ENCODE measurements around the gene UMAD1. TPM values are rescaled to one million over a fixed set of nuclear protein-coding genes. Genes with fewer than 3 reads are reported as not detected.

UMAD1 gene
- total and polyA plus RNA-seq, 2 donors (not counting 3 experiments of a cell fraction or from before 2014, with no cell fraction given), result 5.6 to 6.6 TPM

DNA sequence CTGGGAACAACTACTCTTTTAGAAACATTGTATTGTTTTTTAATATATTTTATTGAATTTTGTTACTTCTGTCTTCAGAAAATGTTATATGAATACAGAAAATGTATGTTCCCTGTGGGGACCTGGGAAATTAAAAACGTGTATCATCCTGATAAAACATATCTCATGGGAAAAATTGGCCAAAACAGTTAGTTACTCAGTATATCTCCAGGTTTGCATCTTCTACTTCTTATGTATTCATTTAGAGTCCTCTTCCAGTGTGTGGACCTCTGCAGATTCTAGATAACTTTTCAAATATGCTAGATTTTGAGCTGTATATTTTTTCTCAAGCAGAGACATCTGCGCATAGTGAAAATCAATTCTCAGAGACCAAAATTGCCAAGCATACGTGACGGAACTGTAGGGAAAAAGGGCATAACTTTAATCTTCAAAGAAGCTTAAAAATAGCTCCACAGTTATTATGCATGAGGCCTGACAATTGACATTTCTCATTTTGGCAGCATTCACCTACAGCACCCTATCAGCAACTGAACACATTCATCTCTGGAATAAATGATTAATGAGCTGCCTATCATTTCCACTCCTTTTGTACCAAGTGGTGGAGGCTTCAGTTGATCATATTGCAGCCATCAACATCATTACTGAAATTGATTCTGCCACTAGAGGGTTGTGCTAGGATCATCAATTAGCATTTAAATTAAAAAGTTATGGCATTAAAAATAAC is 26.4 kb upstream of the UMAD1 start:
- H3K79me2 ChIP-seq (ENCODE audit: control insufficient read depth, insufficient read depth, low read length), result no peaks in the 10 kb centered on the region
- ChIA-PET CTCF (interaction anchor here (2.3 kb wide), 1 partner anchor 422 kb away, joined by 5 read pairs; no protein-coding TSS in a partner anchor), POLR2A (no interaction called here)
- H3K4me1 ChIP-seq (ENCODE audit: control insufficient read depth, extremely low read depth, insufficient read depth, low read length), result no peaks in the 10 kb centered on the region
- dilution Hi-C loops (cut with MboI; ENCODE audit: extremely low pct_ligation_motif_present, low sequenced_read_pairs), result no loop called here
- no peaks in the 10 kb centered on the region for H3K27me3 ChIP-seq (ENCODE audit: control insufficient read depth in 2 of 2, insufficient read depth in 2 of 2, low read length in 2 of 2)
- H3K9me3 ChIP-seq (replicated peaks; ENCODE audit: control insufficient read depth, insufficient read depth, low read length), result no peaks in the 10 kb centered on the region
- no peaks in the 10 kb centered on the region for H3K36me3 ChIP-seq (ENCODE audit: control insufficient read depth in 2 of 2, extremely low read depth in 1 of 2, insufficient read depth in 2 of 2, low read length in 2 of 2)
- H3K4me3 ChIP-seq (replicated peaks in 1 of 3; ENCODE audit: insufficient read depth in 1 of 3, low read depth in 1 of 3, low read length in 3 of 3), result no peak overlapping the region
- intact Hi-C loops (cut with micrococcal nuclease), result no loop called here
- H4K20me1 ChIP-seq (replicated peaks; ENCODE audit: control insufficient read depth, extremely low read depth, insufficient read depth, low read length), result no peaks in the 10 kb centered on the region
- H2AFZ ChIP-seq (ENCODE audit: low read depth, low read length), result no peak overlapping the region
- H3K9ac ChIP-seq (replicated peaks; ENCODE audit: extremely low read depth, insufficient read depth, low read length), result no peak overlapping the region
- no peak overlapping the region for H3K27ac ChIP-seq (ENCODE audit: insufficient read depth, low read depth, low read length)
- FAIRE-seq (no peak), DNase-seq (ENCODE audit: low read depth, low spot score) (no peak)
- no peaks in the 10 kb centered on the region for H3K9me1 ChIP-seq (replicated peaks; ENCODE audit: control insufficient read depth, extremely low read depth, insufficient read depth, low read length)
- no TSS peak for BruUV-seq (replicated peaks)
- no peak for TF ChIP-seq POLR2A (IDR thresholded peaks at IDR 0.05; ENCODE audit: low read depth, low read length)
- no peak for TF ChIP-seq MYC (IDR thresholded peaks at IDR 0.05; ENCODE audit: low read depth, low read length)
- no peak for TF ChIP-seq POLR2AphosphoS5 (IDR thresholded peaks at IDR 0.05; ENCODE audit: insufficient read depth, low read depth, low read length)
- TF ChIP-seq GATA2 (IDR thresholded peaks at IDR 0.05; ENCODE audit: insufficient read depth, insufficient read length, low read depth, low read length), result no peak
- no peak for TF ChIP-seq FOS (IDR thresholded peaks at IDR 0.05; ENCODE audit: borderline replicate concordance, insufficient read depth, low read length)
- TF ChIP-seq JUN (IDR thresholded peaks at IDR 0.05; ENCODE audit: borderline replicate concordance, insufficient read depth, insufficient read length, low read depth), result no peak
- TF ChIP-seq EZH2 (IDR thresholded peaks at IDR 0.05; ENCODE audit: borderline replicate concordance, low read depth, low read length, severe bottlenecking), result no peak
- TF ChIP-seq, protein P1, sequence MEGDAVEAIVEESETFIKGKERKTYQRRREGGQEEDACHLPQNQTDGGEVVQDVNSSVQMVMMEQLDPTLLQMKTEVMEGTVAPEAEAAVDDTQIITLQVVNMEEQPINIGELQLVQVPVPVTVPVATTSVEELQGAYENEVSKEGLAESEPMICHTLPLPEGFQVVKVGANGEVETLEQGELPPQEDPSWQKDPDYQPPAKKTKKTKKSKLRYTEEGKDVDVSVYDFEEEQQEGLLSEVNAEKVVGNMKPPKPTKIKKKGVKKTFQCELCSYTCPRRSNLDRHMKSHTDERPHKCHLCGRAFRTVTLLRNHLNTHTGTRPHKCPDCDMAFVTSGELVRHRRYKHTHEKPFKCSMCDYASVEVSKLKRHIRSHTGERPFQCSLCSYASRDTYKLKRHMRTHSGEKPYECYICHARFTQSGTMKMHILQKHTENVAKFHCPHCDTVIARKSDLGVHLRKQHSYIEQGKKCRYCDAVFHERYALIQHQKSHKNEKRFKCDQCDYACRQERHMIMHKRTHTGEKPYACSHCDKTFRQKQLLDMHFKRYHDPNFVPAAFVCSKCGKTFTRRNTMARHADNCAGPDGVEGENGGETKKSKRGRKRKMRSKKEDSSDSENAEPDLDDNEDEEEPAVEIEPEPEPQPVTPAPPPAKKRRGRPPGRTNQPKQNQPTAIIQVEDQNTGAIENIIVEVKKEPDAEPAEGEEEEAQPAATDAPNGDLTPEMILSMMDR (IDR thresholded peaks at IDR 0.05; ENCODE audit: extremely low read depth in 1 of 2, insufficient read depth in 1 of 2, low read depth in 1 of 2, low read length in 2 of 2), result no peak
- TF ChIP-seq, protein P2, sequence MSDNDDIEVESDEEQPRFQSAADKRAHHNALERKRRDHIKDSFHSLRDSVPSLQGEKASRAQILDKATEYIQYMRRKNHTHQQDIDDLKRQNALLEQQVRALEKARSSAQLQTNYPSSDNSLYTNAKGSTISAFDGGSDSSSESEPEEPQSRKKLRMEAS (IDR thresholded peaks at IDR 0.05; ENCODE audit: insufficient read depth, insufficient read length), result no peak
- no peak overlapping the region for H3K4me2 ChIP-seq (ENCODE audit: insufficient read depth, low read length)
